PFSK-1 (cell line): ENCODE results near the gene ARHGAP20.

ENCODE experiments used
- FOXP2 ChIP-seq: optimal IDR thresholded peaks from 2 replicates; pipeline ENCODE3; 2011; ENCODE audit warnings: borderline replicate concordance, control low read depth, inconsistent platforms; ENCODE audit not compliant: insufficient read depth; ENCODE audit errors: extremely low read length, extremely low read depth
- POLR2AphosphoS5 ChIP-seq: IDR thresholded peaks from 2 replicates; pipeline ENCODE4 v1.6.1; 2012; ENCODE audit warnings: low read depth, mild to moderate bottlenecking, control low read depth, low read length, moderate library complexity
- REST ChIP-seq, 2 experiments: IDR thresholded peaks; 2 replicates each; pipeline versions ENCODE4 v1.6.1 to v1.8.0; 2011 to 2012; ENCODE audit warnings: low read depth in 2 of 2, low read length in 2 of 2, control low read depth in 1 of 2, inconsistent platforms in 1 of 2, mild to moderate bottlenecking in 1 of 2, moderate library complexity in 1 of 2; ENCODE audit not compliant: insufficient read depth in 1 of 2
- SIN3A ChIP-seq: IDR thresholded peaks from 2 replicates; pipeline ENCODE4 v1.6.1; 2012; ENCODE audit warnings: mild to moderate bottlenecking, low read length, moderate library complexity, borderline replicate concordance; ENCODE audit not compliant: insufficient read depth
- TAF1 ChIP-seq: IDR thresholded peaks from 2 replicates; pipeline ENCODE4 v1.6.1; 2012; ENCODE audit warnings: low read length, control low read depth, borderline replicate concordance; ENCODE audit not compliant: insufficient read depth

ARHGAP20 gene

GRCh38 chr11:110757066-110757465 lies 44.8 kb upstream of the ARHGAP20 start:
- TF ChIP-seq REST (IDR thresholded peaks at IDR 0.05; ENCODE audit: insufficient read depth in 1 of 2, low read depth in 2 of 2, low read length in 2 of 2) (no peak), POLR2AphosphoS5 (no peak), FOXP2 (no peak), SIN3A (no peak), TAF1 (no peak)

- TF ChIP-seq SIN3A (no peak), FOXP2 (no peak), REST (IDR thresholded peaks at IDR 0.05; ENCODE audit: insufficient read depth in 1 of 2, low read depth in 2 of 2, low read length in 2 of 2) (no peak), POLR2AphosphoS5 (no peak), TAF1 (no peak)
Observed at GRCh38 chr11:110755941-110756340, 43.7 kb upstream of the ARHGAP20 start.

- TF ChIP-seq POLR2AphosphoS5 = no peak
- no peak for TF ChIP-seq TAF1
- no peak for TF ChIP-seq SIN3A
- no peak for TF ChIP-seq REST (IDR thresholded peaks at IDR 0.05; ENCODE audit: insufficient read depth in 1 of 2, low read depth in 2 of 2, low read length in 2 of 2)
- TF ChIP-seq FOXP2 = no peak
Observed at GRCh38 chr11:110752890-110753289, 40.7 kb upstream of the ARHGAP20 start.

GRCh38 chr11:110750100-110750499 lies 37.9 kb upstream of the ARHGAP20 start:
- no peak for TF ChIP-seq REST (IDR thresholded peaks at IDR 0.05; ENCODE audit: insufficient read depth in 1 of 2, low read depth in 2 of 2, low read length in 2 of 2)

- TF ChIP-seq POLR2AphosphoS5 (no peak), FOXP2 (no peak), SIN3A (no peak), TAF1 (no peak), REST (IDR thresholded peaks at IDR 0.05; ENCODE audit: insufficient read depth in 1 of 2, low read depth in 2 of 2, low read length in 2 of 2) (no peak)
Observed at GRCh38 chr11:110747531-110747930, 35.3 kb upstream of the ARHGAP20 start.
